Left colon (tissue), 2 donors: Measurements from ENCODE around the gene RPN2. TPM values are rescaled to one million over a fixed set of nuclear protein-coding genes. Genes with fewer than 3 reads are reported as not detected.
A peak's percentile ranks its signal among the peaks of the same experiment; 100 is the strongest.

Experiments
- ATAC-seq: fragments of 200-7000 bp; cut with Tn5 transposase; one replicate; pipeline ENCODE4 v1.9.1; 2020; ENCODE audit warnings: mild to moderate bottlenecking, moderate library complexity
- DNase-seq, 2 donors: peaks; one replicate each; pipeline ENCODE4 v3.0.0-alpha.2; 2020
- intact Hi-C, 2 donors: fragments of 100-400 bp; cut with DNase I in 1 of 2; cut with micrococcal nuclease in 1 of 2; formaldehyde crosslinking; loops; one replicate each; pipeline versions ENCODE4 v1.11.2 to v1.14.0; 2022; cut with DNase I, micrococcal nuclease
- total RNA-seq, 2 donors: library from RNA; stranded (reverse); fragmentation: NEBNext Ultra II Directional; extraction: Animal tissue kit (Norgen Biotek cat#: 25700); gene quantifications; one replicate each; pipeline ENCODE4 v1.2.1, GENCODE V29; 2021
- donor health status: DM: no; HTN: no; CAD: no.
- donor health status: DM: yes; HTN: yes; CAD: no.

RPN2 gene
- total RNA-seq, 2 donors from 2014 or later, result 133 to 155 TPM

DNA sequence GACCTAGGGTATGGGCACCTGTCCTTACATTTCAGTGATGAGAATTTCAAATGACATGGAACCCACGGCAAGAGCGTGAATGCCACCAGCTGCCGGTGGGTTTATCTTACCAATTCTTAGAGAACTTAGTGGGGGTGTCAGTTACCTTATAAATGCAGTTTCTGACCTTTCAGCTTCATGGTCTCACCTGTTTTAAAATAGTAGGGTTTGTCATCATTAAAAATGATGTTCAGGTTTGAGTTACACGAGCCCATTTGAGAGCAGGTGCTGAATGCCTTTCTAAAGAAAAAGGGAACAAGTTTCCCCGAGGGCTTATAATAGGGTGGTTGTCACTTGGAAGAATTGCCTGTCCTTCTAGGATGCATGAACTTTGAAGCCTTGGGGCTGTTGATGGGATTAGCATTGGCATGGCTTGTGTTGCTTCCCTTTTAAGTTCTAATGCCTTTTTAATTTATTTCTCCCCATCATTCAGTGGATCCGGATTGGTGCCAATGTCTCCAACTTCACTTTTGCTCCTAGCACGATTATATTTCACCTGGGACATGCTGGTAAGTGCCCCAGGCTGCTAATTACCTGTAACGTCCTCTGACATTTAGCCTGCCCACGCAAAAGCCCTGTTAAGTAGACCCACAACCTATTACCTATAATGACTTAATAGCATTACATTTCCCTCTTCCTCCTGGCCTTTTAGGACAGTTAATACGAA is 54.6 kb downstream of the RPN2 start:
- no peak for ATAC-seq
- no peak for DNase-seq
- intact Hi-C loops, result no loop called here

DNA sequence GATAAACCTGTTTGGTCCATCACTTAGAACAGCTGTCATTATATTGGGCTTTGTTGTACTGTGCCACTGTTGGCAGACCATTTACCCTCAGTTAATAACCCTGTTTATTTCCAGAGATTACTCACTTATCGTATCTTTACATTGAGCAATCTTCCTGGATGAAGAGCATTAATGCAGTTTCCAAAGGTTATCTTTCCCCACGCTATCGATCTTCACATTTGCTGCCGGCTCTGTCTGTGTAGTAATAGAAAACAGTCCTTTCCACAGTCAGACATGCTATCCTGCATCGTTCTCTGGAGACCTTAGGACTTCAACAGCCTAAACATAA is 55.1 kb downstream of the RPN2 start:
- ATAC-seq, result no peak
- intact Hi-C loops, result no loop called here
- no peak for DNase-seq

GRCh38 chr20:37235065-37235464 is 55.9 kb downstream of the RPN2 start:
- DNase-seq (no peak), ATAC-seq (no peak)
- intact Hi-C loops, result no loop called here

DNA sequence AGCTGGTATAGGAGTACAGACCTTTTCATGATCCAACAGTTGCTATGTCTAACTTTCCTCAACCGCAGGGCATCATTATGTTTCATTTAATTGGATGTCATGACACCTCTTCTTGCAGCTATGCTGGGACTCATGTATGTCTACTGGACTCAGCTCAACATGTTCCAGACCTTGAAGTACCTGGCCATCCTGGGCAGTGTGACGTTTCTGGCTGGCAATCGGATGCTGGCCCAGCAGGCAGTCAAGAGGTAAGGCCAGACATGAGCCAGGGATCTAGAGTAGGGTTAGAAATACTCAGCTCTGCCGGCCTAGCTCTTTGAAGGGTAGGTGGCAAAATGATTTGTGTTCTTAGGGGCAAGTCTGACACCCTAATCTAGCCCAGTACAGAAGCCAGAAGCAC is 57.3 kb downstream of the RPN2 start:
- intact Hi-C loops, result no loop called here
- DNase-seq, result no peak

DNA sequence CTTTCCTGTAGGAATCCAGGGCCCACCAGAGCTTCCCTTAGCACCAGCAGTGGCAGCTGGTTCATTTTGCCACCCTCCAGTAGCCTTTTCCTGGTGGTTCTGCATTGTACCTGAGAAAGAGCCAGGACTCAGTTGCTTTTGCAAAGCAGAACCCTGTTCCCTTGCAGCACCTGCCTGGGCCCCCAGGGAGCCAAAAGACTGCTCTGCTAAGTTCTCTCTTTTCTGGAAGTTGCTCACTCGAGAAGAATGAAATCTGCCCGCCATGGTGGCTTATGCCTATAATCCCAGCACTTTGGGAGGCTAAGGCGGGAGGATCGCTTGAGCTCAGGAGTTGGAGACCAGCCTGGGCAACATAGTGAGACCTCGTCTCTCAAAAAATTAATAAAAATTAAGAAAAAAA is 58.5 kb downstream of the RPN2 start:
- intact Hi-C loops, result no loop called here
- DNase-seq (no peak), ATAC-seq (no peak)

More for the DNA sequence above, 57.3 kb downstream of the RPN2 start:
- ATAC-seq, result no peak

GRCh38 chr20:37238426-37238825 is 59.3 kb downstream of the RPN2 start:
- ATAC-seq (no peak), DNase-seq (no peak)
- intact Hi-C loops, result no loop called here

- ATAC-seq (peak; percentile 79), DNase-seq (no peak)
- intact Hi-C loops, result no loop called here
These were observed 59.9 kb downstream of the RPN2 start for GRCh38 chr20:37238935-37239451.

- ATAC-seq (no peak), DNase-seq (no peak)
- intact Hi-C loops, result no loop called here
These were observed 61.4 kb downstream of the RPN2 start for GRCh38 chr20:37240337-37241067.

GRCh38 chr20:37242503-37242902 is 63.4 kb downstream of the RPN2 start:
- intact Hi-C loops, result no loop called here
- DNase-seq (no peak), ATAC-seq (no peak)

- intact Hi-C loops, result no loop called here
- ATAC-seq (no peak), DNase-seq (no peak)
These were observed 64.2 kb downstream of the RPN2 start for GRCh38 chr20:37243076-37243936.

- intact Hi-C loops, result no loop called here
- ATAC-seq (peak; percentile 10), DNase-seq (no peak)
These were observed 64.9 kb downstream of the RPN2 start for GRCh38 chr20:37243937-37244571.

GRCh38 chr20:37244572-37244957 is 65.4 kb downstream of the RPN2 start:
- DNase-seq (no peak), ATAC-seq (no peak)
- intact Hi-C loops, result no loop called here

- DNase-seq (no peak), ATAC-seq (no peak)
- intact Hi-C loops, result no loop called here
These were observed 66.4 kb downstream of the RPN2 start for GRCh38 chr20:37245216-37246150.

DNA sequence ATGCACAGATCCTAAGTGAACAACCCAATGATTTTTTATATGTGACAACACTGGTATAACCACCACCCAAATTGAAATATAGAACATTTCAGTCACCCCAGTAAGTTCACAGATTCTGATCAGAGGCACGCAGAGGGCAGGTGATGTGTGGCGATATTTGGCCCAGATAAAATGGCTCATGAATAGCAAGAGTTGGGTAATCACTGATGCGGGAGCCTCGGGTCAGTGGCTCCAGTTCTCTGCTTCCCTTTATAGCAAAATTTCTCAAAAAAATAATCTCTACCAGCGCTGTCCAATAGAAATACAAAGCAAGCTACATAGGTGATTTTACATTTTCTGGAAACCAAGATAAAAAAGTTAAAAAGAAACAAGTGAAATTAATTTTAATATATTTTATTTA is 67.6 kb downstream of the RPN2 start:
- no peak for ATAC-seq
- no peak for DNase-seq
- intact Hi-C loops, result no loop called here

GRCh38 chr20:37247547-37247946 is 68.4 kb downstream of the RPN2 start:
- intact Hi-C loops, result no loop called here
- ATAC-seq, result no peak

DNA sequence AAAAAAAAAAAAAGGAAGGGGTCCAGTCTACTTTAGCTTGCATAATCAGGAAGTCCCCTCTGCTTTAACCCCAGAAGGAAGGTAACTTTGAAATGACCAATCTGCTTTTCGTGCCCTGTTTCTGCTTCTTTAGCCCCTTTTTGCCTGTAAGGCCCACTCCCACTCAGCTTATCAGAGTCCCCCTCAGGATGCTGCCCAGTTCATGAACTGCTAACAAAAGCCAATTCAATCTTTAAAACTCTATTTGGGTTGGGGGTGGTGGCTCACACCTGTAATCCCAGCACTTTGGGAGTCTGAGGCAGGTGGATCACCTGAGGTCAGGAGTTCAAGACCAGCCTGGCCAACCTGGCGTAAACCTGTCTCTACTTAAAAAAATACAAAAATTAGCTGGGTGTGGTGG is 70.2 kb downstream of the RPN2 start:
- no peak for DNase-seq
- ATAC-seq, result no peak
- intact Hi-C loops, result no loop called here

More at GRCh38 chr20:37247547-37247946, 68.4 kb downstream of the RPN2 start:
- DNase-seq, result no peak

DNA sequence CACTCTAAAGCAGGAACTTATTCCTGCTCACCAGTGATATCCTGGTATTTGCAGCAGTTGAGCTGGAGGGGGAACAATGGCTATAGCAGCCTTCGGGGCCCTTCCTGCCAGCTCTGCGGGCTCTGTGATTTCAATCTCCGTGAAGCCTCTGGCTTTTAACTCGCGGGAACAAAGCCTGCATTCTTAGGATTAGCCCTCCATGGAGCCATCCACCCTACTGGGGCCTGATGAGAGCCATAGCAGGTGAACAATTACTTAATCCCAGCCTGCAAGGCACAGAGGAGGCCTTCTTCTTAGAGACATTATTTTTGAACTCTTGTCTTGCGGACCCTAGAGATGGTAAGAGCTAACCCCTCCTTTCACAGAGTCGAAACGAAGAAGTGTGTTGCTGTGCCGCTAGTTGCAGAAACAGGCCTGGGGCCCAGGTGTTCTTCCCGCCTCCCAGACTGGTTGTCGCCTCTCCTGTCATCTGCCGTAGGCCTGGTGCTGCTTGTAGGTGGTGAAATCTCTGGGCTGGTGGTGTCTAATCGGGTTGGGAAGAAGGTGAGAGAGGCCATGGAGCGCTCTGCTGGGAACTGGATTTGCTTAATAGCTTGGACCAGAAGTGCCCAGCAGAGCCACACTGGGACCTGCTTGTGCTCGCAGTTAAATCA is 72.8 kb downstream of the RPN2 start:
- ATAC-seq (no peak), DNase-seq (no peak)
- intact Hi-C loops, result no loop called here

- DNase-seq, result no peak
These were observed 74.0 kb downstream of the RPN2 start for GRCh38 chr20:37253087-37253486.

More at GRCh38 chr20:37253087-37253486, 74.0 kb downstream of the RPN2 start:
- ATAC-seq, result no peak
- intact Hi-C loops, result no loop called here
